Trophoblast cell (in vitro differentiated cells and primary cell): Measurements from ENCODE around the gene COTL1.
A peak's percentile ranks its signal among the peaks of the same experiment; 100 is the strongest.

Experiments used
- DNase-seq, 2 donors: peaks; one replicate each; pipeline ENCODE4 v3.0.0-alpha.2; 2016
- H2AFZ ChIP-seq: 2 replicates; pipeline ENCODE4 v1.6.1; 2013; ENCODE audit warnings: low read length, moderate library complexity, mild to moderate bottlenecking; ENCODE audit not compliant: insufficient read depth, poor library complexity
- H2AK5ac ChIP-seq: 2 replicates; pipeline ENCODE4 v1.6.1; 2013; ENCODE audit warnings: mild to moderate bottlenecking, low read length
- H2BK120ac ChIP-seq: 2 replicates; pipeline ENCODE4 v1.6.1; 2013; ENCODE audit warnings: low read length, mild to moderate bottlenecking, moderate library complexity; ENCODE audit not compliant: insufficient read depth, poor library complexity
- H2BK12ac ChIP-seq: 2 replicates; pipeline ENCODE4 v1.6.1; 2013; ENCODE audit warnings: mild to moderate bottlenecking, low read length, moderate library complexity
- H2BK5ac ChIP-seq: 2 replicates; pipeline ENCODE4 v1.6.1; 2013; ENCODE audit warnings: low read length, low read depth, moderate library complexity, mild to moderate bottlenecking; ENCODE audit not compliant: poor library complexity
- H3K14ac ChIP-seq: 2 replicates; pipeline ENCODE4 v1.6.1; 2013; ENCODE audit warnings: mild to moderate bottlenecking, low read length
- H3K18ac ChIP-seq: 2 replicates; pipeline ENCODE4 v1.6.1; 2013; ENCODE audit warnings: mild to moderate bottlenecking, low read length
- H3K23ac ChIP-seq: 2 replicates; pipeline ENCODE4 v1.6.1; 2013; ENCODE audit warnings: low read length
- H3K27ac ChIP-seq: 2 replicates; pipeline ENCODE4 v1.5.1; 2013; ENCODE audit warnings: low read depth, mild to moderate bottlenecking, inconsistent platforms, low read length, moderate library complexity
- H3K27me3 ChIP-seq: 2 replicates; pipeline ENCODE4 v1.6.1; 2013; ENCODE audit warnings: inconsistent platforms, mild to moderate bottlenecking, low read length, moderate library complexity; ENCODE audit not compliant: insufficient read depth
- H3K36me3 ChIP-seq, 2 experiments: 1 replicate in 1 of 2; 2 replicates in 1 of 2; pipeline ENCODE4 v1.6.1; 2013; ENCODE audit warnings: low read length in 2 of 2, mild to moderate bottlenecking in 2 of 2, moderate library complexity in 1 of 2; ENCODE audit not compliant: insufficient read depth in 2 of 2, control insufficient read depth in 1 of 2
- H3K4ac ChIP-seq: 2 replicates; pipeline ENCODE4 v1.6.1; 2013; ENCODE audit warnings: low read depth, mild to moderate bottlenecking, low read length, moderate library complexity
- H3K4me1 ChIP-seq, 2 experiments: 1 replicate in 1 of 2; 2 replicates in 1 of 2; pipeline ENCODE4 v1.6.1; 2013; ENCODE audit warnings: low read length in 2 of 2, mild to moderate bottlenecking in 2 of 2, moderate library complexity in 1 of 2; ENCODE audit not compliant: insufficient read depth in 2 of 2, control insufficient read depth in 1 of 2
- H3K4me2 ChIP-seq: 2 replicates; pipeline ENCODE4 v1.6.1; 2013; ENCODE audit warnings: inconsistent platforms, mild to moderate bottlenecking, low read length, moderate library complexity
- H3K4me3 ChIP-seq: 2 replicates; pipeline ENCODE4 v1.5.1; 2013; ENCODE audit warnings: mild to moderate bottlenecking, low read depth, low read length, inconsistent platforms
- H3K79me1 ChIP-seq: one replicate; pipeline ENCODE4 v1.6.1; 2013; ENCODE audit warnings: low read length
- H3K79me2 ChIP-seq: 2 replicates; pipeline ENCODE4 v1.6.1; 2013; ENCODE audit warnings: low read length, mild to moderate bottlenecking; ENCODE audit not compliant: control insufficient read depth, insufficient read depth, poor library complexity
- H3K9ac ChIP-seq: 2 replicates; pipeline ENCODE4 v1.6.1; 2013; ENCODE audit warnings: mild to moderate bottlenecking, low read length
- H3K9me3 ChIP-seq: 2 replicates; pipeline ENCODE4 v1.6.1; 2013; ENCODE audit warnings: low read depth, mild to moderate bottlenecking, control low read depth, inconsistent platforms, low read length; ENCODE audit not compliant: insufficient read depth
- H4K12ac ChIP-seq: 2 replicates; pipeline ENCODE4 v1.6.1; 2013; ENCODE audit warnings: low read depth, mild to moderate bottlenecking, low read length, moderate library complexity
- H4K8ac ChIP-seq: 2 replicates; pipeline ENCODE4 v1.6.1; 2013; ENCODE audit warnings: low read depth, mild to moderate bottlenecking, low read length, moderate library complexity
- H4K91ac ChIP-seq: one replicate; pipeline ENCODE4 v1.6.1; 2013; ENCODE audit warnings: low read depth, mild to moderate bottlenecking, low read length, moderate library complexity
- WGBS: extraction: QIAGEN DNeasy Blood & Tissue Kit; methylation state at CpG from one replicate; pipeline ENCODE4 v1.1.7; 2013; ENCODE audit warnings: missing lambda C conversion rate; ENCODE audit not compliant: insufficient read length, insufficient coverage; ENCODE audit errors: extremely low coverage; 5-methylcytosine and 5-hydroxymethylcytosine counted together

Gene COTL1

DNA sequence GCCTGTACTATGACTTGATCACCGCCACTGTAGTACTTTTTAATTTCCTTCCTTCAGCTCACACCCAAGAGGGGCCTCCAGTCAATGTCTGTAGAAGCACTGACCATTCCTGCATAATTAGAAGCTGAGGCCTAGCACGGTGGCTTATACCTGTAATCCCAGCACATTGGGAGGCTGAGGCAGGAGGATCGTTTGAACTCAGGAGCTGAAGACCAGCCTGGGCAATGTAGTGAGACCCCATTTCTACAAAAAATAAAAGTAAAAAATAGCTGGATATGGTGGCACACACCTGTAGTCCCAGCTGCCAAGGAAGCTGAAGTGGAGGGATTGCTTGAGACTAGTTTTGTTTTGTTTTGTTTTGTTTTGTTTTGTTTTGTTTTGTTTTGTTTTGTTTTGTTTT lies 36.4 kb upstream of the COTL1 start:
- Histone ChIP-seq H3K14ac (no peak overlapping the region), H3K9ac (no peak overlapping the region), H3K27ac (no peak overlapping the region), H3K27me3 (no peaks in the 10 kb centered on the region), H3K18ac (no peak overlapping the region), H4K12ac (no peak overlapping the region), H3K23ac (no peak overlapping the region), H3K79me1 (no peaks in the 10 kb centered on the region), H3K4ac (no peak overlapping the region), H3K4me1 (peaks cover 0 to 7% of the 10 kb centered on the region in 2 experiments), H2BK12ac (no peak overlapping the region), H2BK120ac (no peak overlapping the region), H3K4me2 (no peak overlapping the region), H4K91ac (no peak overlapping the region), H3K4me3 (no peak overlapping the region), H3K9me3 (no peaks in the 10 kb centered on the region), H3K79me2 (no peaks in the 10 kb centered on the region), H4K8ac (no peak overlapping the region), H2BK5ac (no peak overlapping the region), H2AFZ (no peak overlapping the region), H3K36me3 (peaks cover 31 to 36% of the 10 kb centered on the region in 2 experiments), H2AK5ac (no peak overlapping the region)
- DNase-seq, result no peak
- no CpG with 5 or more reads among the region's 3 CpGs for WGBS

DNA sequence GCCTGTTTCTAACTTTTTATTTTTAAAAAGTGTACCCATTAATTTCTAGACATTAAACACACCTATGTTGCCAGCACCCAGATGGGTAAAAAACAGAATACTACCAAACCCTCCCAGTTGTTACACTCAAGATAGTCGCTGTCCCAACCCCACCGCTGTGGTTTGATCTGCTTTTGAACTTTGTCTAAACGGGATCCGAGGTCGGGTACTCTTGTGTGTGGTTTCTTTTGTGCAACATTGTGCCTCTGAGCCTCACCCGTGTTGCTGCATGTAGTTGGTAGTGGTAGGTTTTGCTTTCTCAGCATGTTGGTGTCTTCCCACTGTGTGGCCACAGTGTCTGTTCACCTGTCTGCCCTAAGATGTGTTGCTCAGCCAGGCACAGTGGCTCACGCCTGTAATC lies 34.7 kb upstream of the COTL1 start:
- no peaks in the 10 kb centered on the region for H3K27me3 ChIP-seq
- no peak overlapping the region for H2BK12ac ChIP-seq
- no CpG with 5 or more reads among the region's 7 CpGs for WGBS
- peaks cover 7% of the 10 kb centered on the region for H3K79me2 ChIP-seq
- H4K12ac ChIP-seq, result no peak overlapping the region
- H3K36me3 ChIP-seq, result peaks cover 18 to 22% of the 10 kb centered on the region in 2 experiments
- no peak overlapping the region for H2BK120ac ChIP-seq
- H3K4me2 ChIP-seq, result no peak overlapping the region
- H3K23ac ChIP-seq, result peak overlapping the region; percentile 52
- H3K79me1 ChIP-seq, result peaks cover 8% of the 10 kb centered on the region
- H2AFZ ChIP-seq, result no peak overlapping the region
- H3K14ac ChIP-seq, result no peak overlapping the region
- no peak for DNase-seq
- no peak overlapping the region for H2BK5ac ChIP-seq
- no peak overlapping the region for H4K8ac ChIP-seq
- no peak overlapping the region for H3K4ac ChIP-seq
- H3K9me3 ChIP-seq, result no peaks in the 10 kb centered on the region
- H3K4me3 ChIP-seq, result no peak overlapping the region
- H3K4me1 ChIP-seq, result peaks cover 4 to 16% of the 10 kb centered on the region in 2 experiments
- no peak overlapping the region for H4K91ac ChIP-seq
- H3K27ac ChIP-seq, result no peak overlapping the region
- no peak overlapping the region for H3K9ac ChIP-seq
- no peak overlapping the region for H2AK5ac ChIP-seq
- H3K18ac ChIP-seq, result no peak overlapping the region

DNA sequence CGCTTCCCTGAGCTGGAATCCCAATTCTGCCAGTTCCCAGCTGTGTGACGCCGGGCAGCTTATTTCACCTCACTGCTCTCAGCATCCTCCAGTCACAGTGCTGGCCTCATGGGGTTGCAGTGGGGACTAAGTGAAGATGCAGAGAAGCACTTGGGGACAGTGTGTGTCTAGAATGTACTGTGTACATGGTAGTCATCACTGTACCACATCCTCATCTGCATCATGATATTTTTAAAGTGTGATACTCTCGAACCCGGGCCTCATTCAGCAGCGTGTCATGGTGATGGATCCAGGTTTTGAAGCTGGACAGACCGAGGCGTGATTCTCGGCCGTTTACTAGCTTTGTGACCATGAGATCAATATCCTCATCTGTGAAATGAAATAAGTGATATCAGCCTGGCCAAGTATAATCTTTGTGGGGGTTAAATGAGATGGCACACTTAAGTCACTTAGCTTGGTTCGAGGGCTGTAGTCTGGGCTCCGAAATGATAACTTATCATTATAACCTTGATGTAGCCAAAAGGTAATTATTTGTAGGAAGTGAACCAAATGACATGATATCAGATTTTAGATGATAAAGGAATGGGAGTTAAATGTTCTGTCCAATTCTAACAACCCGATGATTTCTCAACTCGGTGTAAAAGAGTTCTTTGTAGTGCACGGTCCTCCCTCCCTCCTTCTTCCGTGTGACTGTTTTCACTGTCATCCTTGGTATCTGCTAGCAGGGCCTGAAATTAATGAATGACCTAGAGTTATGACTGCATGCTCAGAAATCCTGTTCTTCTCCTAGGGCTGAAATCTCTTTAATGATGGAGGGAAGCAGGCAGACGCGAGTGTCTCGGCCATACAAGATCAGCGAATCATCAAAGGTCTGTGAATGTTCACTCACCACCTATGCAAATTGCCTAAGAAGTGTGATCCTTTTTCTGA lies 32.4 kb upstream of the COTL1 start:
- H3K27me3 ChIP-seq, result no peaks in the 10 kb centered on the region
- no peak overlapping the region for H2AFZ ChIP-seq
- H3K79me1 ChIP-seq, result peaks cover 8% of the 10 kb centered on the region
- no peak overlapping the region for H2BK5ac ChIP-seq
- no CpG with 5 or more reads among the region's 20 CpGs for WGBS
- H3K79me2 ChIP-seq, result peaks cover 7% of the 10 kb centered on the region
- peaks cover 4 to 16% of the 10 kb centered on the region in 2 experiments for H3K4me1 ChIP-seq
- no peak overlapping the region for H2BK12ac ChIP-seq
- H4K8ac ChIP-seq, result no peak overlapping the region
- no peak overlapping the region for H3K9ac ChIP-seq
- H2BK120ac ChIP-seq, result no peak overlapping the region
- no peak overlapping the region for H3K27ac ChIP-seq
- no peak overlapping the region for H3K18ac ChIP-seq
- no peak overlapping the region for H4K91ac ChIP-seq
- H3K4ac ChIP-seq, result no peak overlapping the region
- no peak overlapping the region for H3K14ac ChIP-seq
- H3K4me3 ChIP-seq, result no peak overlapping the region
- H3K9me3 ChIP-seq, result no peaks in the 10 kb centered on the region
- peak; percentile 83 to 91 for DNase-seq
- no peak overlapping the region for H4K12ac ChIP-seq
- no peak overlapping the region for H3K4me2 ChIP-seq
- H2AK5ac ChIP-seq, result no peak overlapping the region
- H3K23ac ChIP-seq, result no peak overlapping the region
- peaks cover 8 to 11% of the 10 kb centered on the region in 2 experiments for H3K36me3 ChIP-seq

DNA sequence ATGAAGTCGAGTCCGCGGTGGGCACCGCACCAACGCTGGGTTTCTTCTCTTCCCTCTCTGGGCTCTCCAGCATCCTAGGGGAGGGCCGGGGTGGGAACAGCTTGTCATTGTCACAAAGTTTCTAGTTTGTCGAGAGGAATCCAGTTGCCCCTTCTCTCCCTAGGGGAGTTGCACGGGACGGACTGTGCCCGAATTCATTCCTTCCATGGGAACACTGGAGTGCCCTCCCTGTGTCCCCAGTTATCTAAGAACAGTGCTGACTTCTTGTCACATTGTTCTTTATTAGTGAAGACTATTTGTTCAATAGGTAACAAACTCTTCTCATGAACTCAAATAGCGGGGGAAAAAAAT lies 31.6 kb upstream of the COTL1 start:
- H3K27ac ChIP-seq, result no peak overlapping the region
- H3K4me2 ChIP-seq, result peak overlapping the region; percentile 88
- no peak overlapping the region for H3K9ac ChIP-seq
- no peak overlapping the region for H3K4me3 ChIP-seq
- peaks cover 7% of the 10 kb centered on the region for H3K79me2 ChIP-seq
- no peak overlapping the region for H3K23ac ChIP-seq
- no peak overlapping the region for H2AK5ac ChIP-seq
- no peak overlapping the region for H2AFZ ChIP-seq
- H3K18ac ChIP-seq, result no peak overlapping the region
- H3K4me1 ChIP-seq, result peaks cover 4 to 16% of the 10 kb centered on the region in 2 experiments
- H4K8ac ChIP-seq, result no peak overlapping the region
- DNase-seq, result no peak
- no peak overlapping the region for H3K4ac ChIP-seq
- no CpG with 5 or more reads among the region's 11 CpGs for WGBS
- H3K9me3 ChIP-seq, result no peaks in the 10 kb centered on the region
- peaks cover 8 to 11% of the 10 kb centered on the region in 2 experiments for H3K36me3 ChIP-seq
- H2BK120ac ChIP-seq, result no peak overlapping the region
- no peak overlapping the region for H2BK5ac ChIP-seq
- no peak overlapping the region for H4K12ac ChIP-seq
- no peak overlapping the region for H3K14ac ChIP-seq
- no peaks in the 10 kb centered on the region for H3K27me3 ChIP-seq
- no peak overlapping the region for H2BK12ac ChIP-seq
- H4K91ac ChIP-seq, result no peak overlapping the region
- H3K79me1 ChIP-seq, result peaks cover 8% of the 10 kb centered on the region
